Pancreas (tissue), 10 donors: ENCODE data around the gene HCN1. TPM values are rescaled to one million over a fixed set of nuclear protein-coding genes. Genes with fewer than 3 reads are reported as not detected.

Experiments
- ATAC-seq, 4 donors: fragments of 200-7000 bp; cut with Tn5 transposase; one replicate each; pipeline versions ENCODE4 v1.8.0 to v1.9.1; 2020; ENCODE audit warnings: mild to moderate bottlenecking in 4 of 4, moderate library complexity in 4 of 4
- DNase-seq, 6 donors: peaks; one replicate each; pipeline ENCODE4 v3.0.0-alpha.2; 2020
- FAIRE-seq: peaks from 2 replicates; lab custom pipeline; 2012; peaks lifted over from hg19 to GRCh38; lab: Jason Lieb, UNC
- H3K27ac ChIP-seq, 4 donors: fragments of 200-600 bp; sonication (generic); 1 replicate in 3 of 4; 2 replicates in 1 of 4; pipeline versions ENCODE4 v1.5.0 to v1.8.0; 2020
- H3K27me3 ChIP-seq, 4 donors: fragments of 200-600 bp; one replicate each; pipeline ENCODE4 v1.8.0; 2021
- H3K36me3 ChIP-seq, 3 donors: fragments of 200-600 bp; sonication (generic) in 1 of 3; one replicate each; pipeline versions ENCODE4 v1.5.0 to v1.8.0; 2020 to 2021
- H3K4me1 ChIP-seq, 3 donors: fragments of 200-600 bp; one replicate each; pipeline ENCODE4 v1.8.0; 2021
- H3K4me3 ChIP-seq, 4 donors: fragments of 200-600 bp; sonication (generic) in 2 of 4; one replicate each; pipeline versions ENCODE4 v1.5.0 to v1.8.0; 2020 to 2021
- H3K9me3 ChIP-seq, 4 donors: fragments of 200-600 bp; one replicate each; pipeline ENCODE4 v1.8.0; 2021
- WGBS, 2 donors: extraction: QIAGEN DNeasy Blood & Tissue Kit; methylation state at CpG; one replicate each; pipeline ENCODE4 v1.1.7; 2013; 5-methylcytosine and 5-hydroxymethylcytosine counted together
- intact Hi-C, 3 donors: fragments of 100-400 bp; cut with DNase I; formaldehyde crosslinking; loops; one replicate each; pipeline versions ENCODE4 v1.11.1 to v1.14.2; 2022
- polyA plus RNA-seq, 2 donors: library from polyadenylated mRNA; stranded (reverse); fragments of 200-250 nt; gene quantifications; one replicate each; pipeline ENCODE4 v1.2.3, GENCODE V29; 2013
- total RNA-seq, 6 donors: library from RNA; stranded (reverse); fragmentation: NEBNext Ultra II Directional in 4 of 6; extraction: Animal tissue kit (Norgen Biotek cat#: 25700) in 4 of 6; gene quantifications; one replicate each; pipeline versions ENCODE4 v1.2.1 to v1.2.4, GENCODE V29; 2021 to 2023
- TF ChIP-seq, protein P1 (sequence below), 4 donors: fragments of 200-600 bp; sonication (generic) in 3 of 4; IDR thresholded peaks; one replicate each; pipeline versions ENCODE4 v1.5.0 to v1.8.0; 2021; ENCODE audit warnings: antibody characterized with exemption in 4 of 4
- donor health status: healthy with polysubstance abuse.
- donor health status: DM: no; HTN: no; CAD: no; lungs with moderate emphysema.
- donor health status: DM: no; HTN: no; CAD: no.
- donor health status: control.
- donor health status: control.
- donor health status: Bipolar disorder and iron deficiency.
- donor health status: DM: yes; HTN: yes; CAD: no.
- donor health status: DM: no; HTN: no; CAD: no.
- donor health status: DM: no; HTN: no; CAD: no.
- donor health status: DM: yes; HTN: yes; CAD: no.

The HCN1 gene
- total and polyA plus RNA-seq, 8 donors, result 0.08 to 1.5 (median 0.33) TPM

DNA sequence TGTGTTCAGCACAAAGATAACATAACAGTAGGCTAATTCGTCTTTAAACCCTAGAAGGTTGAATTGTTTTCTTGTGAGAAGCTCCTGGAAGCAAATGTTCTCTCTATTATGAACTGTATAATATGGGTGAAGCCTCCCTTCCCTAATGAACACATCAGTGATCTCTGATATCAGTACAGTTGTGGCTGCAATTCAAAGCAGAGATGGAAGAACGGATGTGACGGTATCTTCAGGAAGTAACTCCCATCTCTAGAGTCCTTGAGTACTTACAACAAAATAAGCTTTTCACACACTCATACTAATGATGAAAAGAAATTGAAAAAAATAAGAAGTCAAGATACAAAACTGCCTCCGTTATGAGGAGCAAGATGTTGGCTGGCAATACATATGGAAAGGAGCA, 4.5 kb downstream of the HCN1 start:
- FAIRE-seq (no peak), DNase-seq (no peak), ATAC-seq (no peak)
- Histone ChIP-seq H3K4me3 (no peak overlapping the region), H3K4me1 (peaks cover 0 to 6% (median 0%) of the 10 kb centered on the region in 3 donors), H3K27me3 (peaks cover 0 to 8% (median 0%) of the 10 kb centered on the region in 4 donors), H3K36me3 (no peaks in the 10 kb centered on the region), H3K9me3 (no peaks in the 10 kb centered on the region), H3K27ac (no peak overlapping the region)
- TF ChIP-seq, protein P1, sequence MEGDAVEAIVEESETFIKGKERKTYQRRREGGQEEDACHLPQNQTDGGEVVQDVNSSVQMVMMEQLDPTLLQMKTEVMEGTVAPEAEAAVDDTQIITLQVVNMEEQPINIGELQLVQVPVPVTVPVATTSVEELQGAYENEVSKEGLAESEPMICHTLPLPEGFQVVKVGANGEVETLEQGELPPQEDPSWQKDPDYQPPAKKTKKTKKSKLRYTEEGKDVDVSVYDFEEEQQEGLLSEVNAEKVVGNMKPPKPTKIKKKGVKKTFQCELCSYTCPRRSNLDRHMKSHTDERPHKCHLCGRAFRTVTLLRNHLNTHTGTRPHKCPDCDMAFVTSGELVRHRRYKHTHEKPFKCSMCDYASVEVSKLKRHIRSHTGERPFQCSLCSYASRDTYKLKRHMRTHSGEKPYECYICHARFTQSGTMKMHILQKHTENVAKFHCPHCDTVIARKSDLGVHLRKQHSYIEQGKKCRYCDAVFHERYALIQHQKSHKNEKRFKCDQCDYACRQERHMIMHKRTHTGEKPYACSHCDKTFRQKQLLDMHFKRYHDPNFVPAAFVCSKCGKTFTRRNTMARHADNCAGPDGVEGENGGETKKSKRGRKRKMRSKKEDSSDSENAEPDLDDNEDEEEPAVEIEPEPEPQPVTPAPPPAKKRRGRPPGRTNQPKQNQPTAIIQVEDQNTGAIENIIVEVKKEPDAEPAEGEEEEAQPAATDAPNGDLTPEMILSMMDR (IDR thresholded peaks at IDR 0.05), result no peak
- intact Hi-C loops, result no loop called here
- WGBS, 2 donors, result 65 to 67% methylated on average over 4 of the region's 4 CpGs

DNA sequence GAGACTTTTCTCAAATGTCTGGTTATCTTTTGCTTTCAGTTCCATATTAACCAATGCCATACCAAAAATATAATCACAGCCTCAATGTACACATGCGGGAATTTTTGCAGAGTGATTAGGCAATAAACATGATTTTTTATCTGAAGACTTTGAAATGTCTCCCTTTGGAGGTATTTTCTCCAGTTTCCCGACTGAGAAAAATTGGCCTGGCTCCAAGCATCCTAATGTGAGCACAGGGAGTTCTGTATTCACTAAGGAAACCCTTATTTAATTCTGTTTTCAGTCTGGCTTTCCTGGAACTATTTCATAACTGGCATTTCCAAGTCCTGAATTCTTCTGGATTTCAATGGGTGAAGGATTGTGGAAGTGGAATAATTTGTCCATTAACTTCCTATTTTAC, 8.5 kb downstream of the HCN1 start:
- Histone ChIP-seq H3K36me3 (no peaks in the 10 kb centered on the region), H3K9me3 (no peaks in the 10 kb centered on the region), H3K27ac (no peak overlapping the region), H3K4me1 (peaks cover 0 to 6% (median 0%) of the 10 kb centered on the region in 3 donors), H3K27me3 (peaks cover 0 to 8% (median 0%) of the 10 kb centered on the region in 4 donors), H3K4me3 (no peak overlapping the region)
- TF ChIP-seq, protein P1 (IDR thresholded peaks at IDR 0.05), result no peak
- FAIRE-seq, result no peak
- ATAC-seq, result no peak
- WGBS, 2 donors, result 27 to 32% methylated on average over 2 of the region's 2 CpGs
- no peak for DNase-seq
- intact Hi-C loops, result no loop called here

DNA sequence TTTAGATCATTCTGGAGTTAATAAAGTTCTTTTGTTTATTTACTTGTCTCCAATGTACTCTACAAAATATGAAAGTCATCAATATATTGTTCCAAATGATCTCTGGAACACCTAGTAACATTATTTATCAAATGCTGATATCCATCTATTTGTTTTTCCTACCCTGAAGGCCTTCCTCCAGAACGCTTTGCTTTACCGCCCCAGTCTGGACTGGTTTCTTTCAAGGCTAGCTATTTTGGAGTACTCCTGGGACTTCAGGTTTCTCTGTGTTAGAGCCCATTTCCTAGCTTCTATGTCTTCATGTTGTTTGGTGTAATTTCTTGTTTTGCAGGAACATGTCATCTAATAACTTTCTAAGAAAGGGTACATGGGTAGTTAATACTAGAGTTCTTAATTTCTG, 9.6 kb downstream of the HCN1 start:
- H3K9me3 ChIP-seq, result no peaks in the 10 kb centered on the region
- DNase-seq (peak in 1 of 6 donors; percentile 38), FAIRE-seq (no peak), ATAC-seq (peak in 3 of 4 donors; percentile 50 to 94 (median 70))
- H3K4me3 ChIP-seq, result no peak overlapping the region
- peak overlapping the region in 1 of 4 donors; percentile 5 for H3K27ac ChIP-seq
- H3K27me3 ChIP-seq, result peaks cover 0 to 8% (median 0%) of the 10 kb centered on the region in 4 donors
- intact Hi-C loops, result no loop called here
- WGBS, 2 donors, result 27 to 34% methylated on average over 2 of the region's 2 CpGs
- H3K4me1 ChIP-seq, result peaks cover 0 to 6% (median 0%) of the 10 kb centered on the region in 3 donors
- no peaks in the 10 kb centered on the region for H3K36me3 ChIP-seq
- TF ChIP-seq, protein P1 (IDR thresholded peaks at IDR 0.05), result no peak

DNA sequence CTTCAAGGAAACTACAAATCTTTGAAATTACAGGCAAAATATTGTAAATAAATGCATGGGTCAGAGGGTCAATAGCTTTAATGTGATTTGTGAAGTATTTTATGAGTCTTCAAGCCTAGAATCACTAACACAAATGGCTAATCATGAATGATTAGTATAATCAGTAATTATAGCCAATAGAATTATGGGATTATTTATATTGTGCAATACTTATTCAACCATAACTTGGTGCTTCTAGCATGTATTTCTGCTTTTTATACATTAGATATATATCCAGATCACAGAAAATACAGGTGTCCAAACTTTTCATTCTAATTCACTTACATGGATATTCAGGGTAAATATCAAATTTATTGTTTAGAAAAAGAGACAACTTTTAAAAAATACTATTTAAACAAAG, 12.1 kb downstream of the HCN1 start:
- no peak overlapping the region for H3K27ac ChIP-seq
- no peaks in the 10 kb centered on the region for H3K9me3 ChIP-seq
- no peak overlapping the region for H3K4me3 ChIP-seq
- TF ChIP-seq, protein P1 (IDR thresholded peaks at IDR 0.05), result no peak
- no peaks in the 10 kb centered on the region for H3K36me3 ChIP-seq
- ATAC-seq, result no peak
- no peak for FAIRE-seq
- intact Hi-C loops, result no loop called here
- no peak for DNase-seq
- no peaks in the 10 kb centered on the region for H3K4me1 ChIP-seq
- no peaks in the 10 kb centered on the region for H3K27me3 ChIP-seq

DNA sequence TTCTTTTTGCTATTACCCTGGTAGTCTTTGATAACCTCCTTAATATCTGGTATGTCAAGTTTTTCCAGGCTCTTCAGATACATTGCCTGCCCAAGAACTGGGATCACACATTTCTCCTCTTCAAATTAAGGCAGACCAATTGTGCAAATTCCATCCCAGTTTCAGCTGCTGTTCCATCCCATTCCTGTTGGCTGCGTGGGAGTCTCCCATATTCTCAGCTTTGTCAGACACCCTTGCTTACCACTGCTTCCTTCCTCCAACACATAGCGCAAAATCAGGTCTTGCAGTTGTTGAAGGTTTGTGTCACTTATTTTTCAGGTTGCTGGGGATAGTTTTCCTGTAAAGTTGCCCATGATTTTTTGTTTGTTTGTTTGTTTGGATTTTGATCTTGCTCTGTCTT, 15.2 kb downstream of the HCN1 start:
- intact Hi-C loops, result no loop called here
- WGBS, 2 donors, result 81 to 86% methylated on average over 2 of the region's 2 CpGs
- no peak for DNase-seq

More for the DNA sequence above, 15.2 kb downstream of the HCN1 start:
- Histone ChIP-seq H3K4me1 (peaks cover 0 to 8% (median 0%) of the 10 kb centered on the region in 3 donors), H3K27me3 (no peaks in the 10 kb centered on the region), H3K9me3 (no peaks in the 10 kb centered on the region), H3K36me3 (no peaks in the 10 kb centered on the region), H3K4me3 (no peak overlapping the region), H3K27ac (no peak overlapping the region)
- FAIRE-seq, result no peak
- TF ChIP-seq, protein P1 (IDR thresholded peaks at IDR 0.05), result no peak
- ATAC-seq, result no peak
